ENCODE results near the gene KCNMA1. TPM values are rescaled to one million over a fixed set of nuclear protein-coding genes. Genes with fewer than 3 reads are reported as not detected.

The KCNMA1 gene
- total RNA-seq, 8 experiments from 2014 or later, result 4.3 to 81.4 (median 17.3) TPM

- Histone ChIP-seq H3K27ac (no peak overlapping the region), H3K4me1 (replicated peaks in 1 of 2) (peaks cover 5 to 11% of the 10 kb centered on the region in 2 donors), H3K4me3 (no peak overlapping the region)
- WGBS, 10 experiments, result 85 to 100% (median 96%) methylated on average over 1 to 16 of the region's 19 CpGs
- no peak for ATAC-seq (replicated peaks in 6 of 8)
- in situ Hi-C loops (cut with MboI; ENCODE audit: low pct_unique_long_range_greater_than_20kb in 2 of 9, low sequenced_read_pairs in 9 of 9, unreplicated experiment in 9 of 9), result no loop called here
Measured at GRCh38 chr10:76887223-76888010, 750.2 kb downstream of the KCNMA1 start.

GRCh38 chr10:76885816-76886215 is 751.8 kb downstream of the KCNMA1 start:
- Histone ChIP-seq H3K4me1 (replicated peaks in 1 of 2) (peaks cover 18 to 23% of the 10 kb centered on the region in 2 donors), H3K27ac (no peak overlapping the region), H3K4me3 (no peak overlapping the region)
- in situ Hi-C loops (cut with MboI; ENCODE audit: low pct_unique_long_range_greater_than_20kb in 2 of 9, low sequenced_read_pairs in 9 of 9, unreplicated experiment in 9 of 9), result no loop called here
- 19 to 71% (median 42%) methylated on average over 2 to 4 of the region's 4 CpGs; no CpG with 5 or more reads in 4 of the 10 experiments for WGBS, 10 experiments
- peak in 7 of 8 experiments; percentile 13 to 80 (median 47) for ATAC-seq (replicated peaks in 6 of 8)

- WGBS, 10 experiments, result 77 to 100% (median 84%) methylated on average over 1 to 4 of the region's 4 CpGs
- Histone ChIP-seq H3K4me1 (replicated peaks in 1 of 2) (peaks cover 28 to 33% of the 10 kb centered on the region in 2 donors), H3K27ac (no peak overlapping the region), H3K4me3 (no peak overlapping the region)
- in situ Hi-C loops (cut with MboI; ENCODE audit: low pct_unique_long_range_greater_than_20kb in 2 of 9, low sequenced_read_pairs in 9 of 9, unreplicated experiment in 9 of 9), result no loop called here
- no peak for ATAC-seq (replicated peaks in 6 of 8)
Measured at GRCh38 chr10:76884673-76885275, 752.8 kb downstream of the KCNMA1 start.

GRCh38 chr10:76883596-76883995 is 754.0 kb downstream of the KCNMA1 start:
- 75 to 100% (median 100%) methylated on average over 1 of the region's 1 CpG; no CpG with 5 or more reads in 2 of the 10 experiments for WGBS, 10 experiments
- no peak overlapping the region for H3K4me3 ChIP-seq
- no peak for ATAC-seq (replicated peaks in 6 of 8)
- no peak overlapping the region for H3K27ac ChIP-seq
- in situ Hi-C loops (cut with MboI; ENCODE audit: low pct_unique_long_range_greater_than_20kb in 2 of 9, low sequenced_read_pairs in 9 of 9, unreplicated experiment in 9 of 9), result no loop called here
- H3K4me1 ChIP-seq (replicated peaks in 1 of 2), result peaks cover 40 to 45% of the 10 kb centered on the region in 2 donors

GRCh38 chr10:76882796-76883195 is 754.8 kb downstream of the KCNMA1 start:
- in situ Hi-C loops (cut with MboI; ENCODE audit: low pct_unique_long_range_greater_than_20kb in 2 of 9, low sequenced_read_pairs in 9 of 9, unreplicated experiment in 9 of 9), result no loop called here
- ATAC-seq (replicated peaks in 6 of 8), result no peak

GRCh38 chr10:76882245-76882644 is 755.4 kb downstream of the KCNMA1 start:
- in situ Hi-C loops (cut with MboI; ENCODE audit: low pct_unique_long_range_greater_than_20kb in 2 of 9, low sequenced_read_pairs in 9 of 9, unreplicated experiment in 9 of 9), result no loop called here
- ATAC-seq (replicated peaks in 6 of 8), result no peak
- 60 to 100% (median 89%) methylated on average over 1 to 6 of the region's 6 CpGs; no CpG with 5 or more reads in 1 of the 10 experiments for WGBS, 10 experiments

More at GRCh38 chr10:76882796-76883195, 754.8 kb downstream of the KCNMA1 start:
- H3K4me1 ChIP-seq (replicated peaks in 1 of 2), result peaks cover 43 to 53% of the 10 kb centered on the region in 2 donors
- no peak overlapping the region for H3K27ac ChIP-seq
- H3K4me3 ChIP-seq, result no peak overlapping the region

GRCh38 chr10:76881477-76882220 is 756.0 kb downstream of the KCNMA1 start:
- ATAC-seq (replicated peaks in 6 of 8), result peak in 2 of 8 experiments; percentile 33 to 73
- 36 to 100% (median 89%) methylated on average over 1 to 3 of the region's 3 CpGs; no CpG with 5 or more reads in 4 of the 10 experiments for whole genome bisulfite sequencing, 10 experiments
- Histone ChIP-seq H3K27ac (no peak overlapping the region), H3K4me3 (no peak overlapping the region), H3K4me1 (replicated peaks in 1 of 2) (peaks cover 43 to 56% of the 10 kb centered on the region in 2 donors)
- in situ Hi-C loops (cut with MboI; ENCODE audit: low pct_unique_long_range_greater_than_20kb in 2 of 9, low sequenced_read_pairs in 9 of 9, unreplicated experiment in 9 of 9), result no loop called here

More at GRCh38 chr10:76882245-76882644, 755.4 kb downstream of the KCNMA1 start:
- H3K4me3 ChIP-seq, result no peak overlapping the region
- no peak overlapping the region for H3K27ac ChIP-seq
- H3K4me1 ChIP-seq (replicated peaks in 1 of 2), result peaks cover 43 to 56% of the 10 kb centered on the region in 2 donors

GRCh38 chr10:76880931-76881330 is 756.7 kb downstream of the KCNMA1 start:
- peaks cover 44 to 50% of the 10 kb centered on the region in 2 donors for H3K4me1 ChIP-seq (replicated peaks in 1 of 2)
- no peak overlapping the region for H3K4me3 ChIP-seq
- in situ Hi-C loops (cut with MboI; ENCODE audit: low pct_unique_long_range_greater_than_20kb in 2 of 9, low sequenced_read_pairs in 9 of 9, unreplicated experiment in 9 of 9), result no loop called here
- no peak overlapping the region for H3K27ac ChIP-seq
- no peak for ATAC-seq (replicated peaks in 6 of 8)
- 67 to 98% (median 82%) methylated on average over 1 to 4 of the region's 4 CpGs; no CpG with 5 or more reads in 2 of the 10 experiments for WGBS, 10 experiments

GRCh38 chr10:76879116-76879913 is 758.3 kb downstream of the KCNMA1 start:
- peak in 5 of 8 experiments; percentile 76 to 94 (median 86) for ATAC-seq (replicated peaks in 6 of 8)
- in situ Hi-C loops (cut with MboI; ENCODE audit: low pct_unique_long_range_greater_than_20kb in 2 of 9, low sequenced_read_pairs in 9 of 9, unreplicated experiment in 9 of 9), result no loop called here
- 30 to 98% (median 61%) methylated on average over 1 to 9 of the region's 9 CpGs for WGBS, 10 experiments
- Histone ChIP-seq H3K4me1 (replicated peaks in 1 of 2) (peaks cover 43 to 48% of the 10 kb centered on the region in 2 donors), H3K4me3 (no peak overlapping the region), H3K27ac (peak overlapping the region in 1 of 2 donors; percentile 9)

- H3K4me3 ChIP-seq, result no peak overlapping the region
- H3K27ac ChIP-seq, result no peak overlapping the region
- peaks cover 48% of the 10 kb centered on the region in 2 donors for H3K4me1 ChIP-seq (replicated peaks in 1 of 2)
- in situ Hi-C loops (cut with MboI; ENCODE audit: low pct_unique_long_range_greater_than_20kb in 2 of 9, low sequenced_read_pairs in 9 of 9, unreplicated experiment in 9 of 9), result no loop called here
- 0 to 92% (median 63%) methylated on average over 1 to 3 of the region's 3 CpGs; no CpG with 5 or more reads in 1 of the 10 experiments for WGBS, 10 experiments
- no peak for ATAC-seq (replicated peaks in 6 of 8)
Measured at GRCh38 chr10:76878514-76878913, 759.1 kb downstream of the KCNMA1 start.

GRCh38 chr10:76874896-76875295 is 762.7 kb downstream of the KCNMA1 start:
- no peak for ATAC-seq (replicated peaks in 6 of 8)
- in situ Hi-C loops (cut with MboI; ENCODE audit: low pct_unique_long_range_greater_than_20kb in 2 of 9, low sequenced_read_pairs in 9 of 9, unreplicated experiment in 9 of 9), result no loop called here

GRCh38 chr10:76874176-76874575 is 763.4 kb downstream of the KCNMA1 start:
- Histone ChIP-seq H3K27ac (no peak overlapping the region), H3K4me1 (replicated peaks in 1 of 2) (peaks cover 16 to 17% of the 10 kb centered on the region in 2 donors), H3K4me3 (no peak overlapping the region)
- WGBS, 10 experiments, result 0 to 86% (median 34%) methylated on average over 1 of the region's 1 CpG; no CpG with 5 or more reads in 6 of the 10 experiments
- peak in 7 of 8 experiments; percentile 70 to 97 (median 81) for ATAC-seq (replicated peaks in 6 of 8)
- in situ Hi-C loops (cut with MboI; ENCODE audit: low pct_unique_long_range_greater_than_20kb in 2 of 9, low sequenced_read_pairs in 9 of 9, unreplicated experiment in 9 of 9), result no loop called here

More at GRCh38 chr10:76874896-76875295, 762.7 kb downstream of the KCNMA1 start:
- WGBS, 10 experiments, result 0 to 94% (median 72%) methylated on average over 1 to 3 of the region's 3 CpGs; no CpG with 5 or more reads in 1 of the 10 experiments
- no peak overlapping the region for H3K27ac ChIP-seq
- peaks cover 23 to 24% of the 10 kb centered on the region in 2 donors for H3K4me1 ChIP-seq (replicated peaks in 1 of 2)
- H3K4me3 ChIP-seq, result no peak overlapping the region
